COLO668 (cell line): Measurements from ENCODE around the gene TSEN54.

Source experiments
- DNase-seq: peaks from one replicate; lab custom pipeline; 2025; ENCODE audit not compliant: unreplicated experiment; lab: John Stamatoyannopoulos, UW

The TSEN54 gene

DNA sequence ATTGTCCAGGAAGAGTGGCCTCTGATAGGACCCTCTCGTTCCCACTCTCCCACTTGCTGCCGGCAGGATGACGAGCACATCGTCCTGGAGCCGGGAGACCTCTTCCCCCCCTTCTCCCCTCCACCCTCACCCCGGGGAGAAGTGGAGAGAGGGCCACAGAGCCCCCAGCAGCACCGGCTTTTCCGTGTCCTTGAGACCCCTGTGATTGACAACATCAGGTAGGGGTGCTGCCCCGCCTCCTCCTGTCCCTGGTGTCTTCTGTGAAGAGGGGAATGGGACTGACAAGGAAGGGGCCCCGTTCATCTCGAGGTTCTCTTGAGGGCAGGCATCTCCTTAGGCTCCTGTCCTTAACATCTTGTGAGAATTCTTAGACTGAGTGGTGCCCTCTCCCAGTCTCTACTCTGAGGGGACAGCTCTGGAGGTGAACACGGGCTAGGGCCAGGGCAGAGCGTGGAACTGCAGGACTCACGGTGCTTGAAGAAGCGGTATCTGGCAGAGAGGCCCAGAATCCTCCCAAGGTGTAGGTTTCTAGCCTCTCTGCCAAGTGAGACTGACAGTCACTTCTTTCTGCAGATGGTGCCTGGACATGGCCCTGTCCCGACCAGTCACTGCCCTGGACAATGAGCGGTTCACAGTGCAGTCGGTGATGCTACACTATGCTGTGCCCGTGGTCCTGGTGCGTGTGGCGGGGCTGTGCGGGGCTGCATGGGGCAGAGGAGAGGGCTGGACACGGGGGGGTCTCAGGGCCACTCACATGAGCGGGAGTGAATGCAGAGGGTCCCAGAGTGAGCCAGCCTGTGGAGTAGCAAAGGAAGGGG is 27.4 kb upstream of the TSEN54 start:
- no peak for DNase-seq

DNA sequence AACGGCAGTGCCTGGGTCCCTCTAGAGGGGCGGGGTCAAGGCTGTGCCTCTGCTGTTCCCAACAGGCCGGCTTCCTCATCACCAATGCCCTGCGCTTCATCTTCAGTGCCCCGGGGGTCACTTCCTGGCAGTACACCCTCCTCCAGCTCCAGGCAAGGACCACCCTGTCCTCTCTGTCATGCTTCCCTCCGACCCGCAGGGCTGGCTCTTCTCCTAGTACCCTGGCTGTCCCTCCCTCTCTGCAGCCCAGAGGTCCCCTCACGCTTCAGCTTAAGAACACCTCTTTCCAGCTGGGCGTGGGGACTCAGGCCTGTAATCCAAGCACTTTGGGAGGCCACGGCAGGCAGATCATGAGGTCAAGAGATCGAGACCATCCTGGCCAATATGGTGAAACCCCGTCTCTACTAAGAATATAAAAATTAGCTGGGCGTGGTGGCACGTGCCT is 26.8 kb upstream of the TSEN54 start:
- no peak for DNase-seq

DNA sequence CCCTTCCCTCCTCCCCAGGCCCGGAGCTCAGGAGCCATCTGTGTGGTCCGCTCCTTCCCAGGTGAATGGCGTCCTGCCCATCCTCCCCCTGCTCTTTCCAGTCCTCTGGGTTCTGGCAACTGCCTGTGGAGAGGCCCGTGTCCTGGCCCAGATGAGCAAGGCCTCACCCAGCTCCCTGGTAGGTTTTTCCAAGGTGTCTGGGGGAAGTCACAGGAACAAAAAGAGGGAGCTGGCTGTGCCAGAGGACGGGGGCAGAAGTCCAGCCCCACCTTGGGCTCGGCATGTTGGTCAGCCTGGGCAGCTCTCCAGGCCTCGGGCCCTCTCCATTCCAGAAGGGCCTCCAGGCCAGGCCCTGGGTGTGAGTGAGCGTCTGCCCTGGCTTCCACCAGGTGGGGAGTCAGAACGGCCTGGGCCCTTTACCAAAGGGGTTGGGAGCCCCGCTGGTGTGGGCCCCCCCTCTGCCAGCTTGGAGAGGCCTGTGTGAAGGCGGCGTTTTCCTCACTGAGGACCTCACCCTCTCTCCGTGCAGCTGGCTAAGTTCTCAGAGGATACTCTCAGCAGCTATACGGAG is 26.1 kb upstream of the TSEN54 start:
- DNase-seq, result no peak

DNA sequence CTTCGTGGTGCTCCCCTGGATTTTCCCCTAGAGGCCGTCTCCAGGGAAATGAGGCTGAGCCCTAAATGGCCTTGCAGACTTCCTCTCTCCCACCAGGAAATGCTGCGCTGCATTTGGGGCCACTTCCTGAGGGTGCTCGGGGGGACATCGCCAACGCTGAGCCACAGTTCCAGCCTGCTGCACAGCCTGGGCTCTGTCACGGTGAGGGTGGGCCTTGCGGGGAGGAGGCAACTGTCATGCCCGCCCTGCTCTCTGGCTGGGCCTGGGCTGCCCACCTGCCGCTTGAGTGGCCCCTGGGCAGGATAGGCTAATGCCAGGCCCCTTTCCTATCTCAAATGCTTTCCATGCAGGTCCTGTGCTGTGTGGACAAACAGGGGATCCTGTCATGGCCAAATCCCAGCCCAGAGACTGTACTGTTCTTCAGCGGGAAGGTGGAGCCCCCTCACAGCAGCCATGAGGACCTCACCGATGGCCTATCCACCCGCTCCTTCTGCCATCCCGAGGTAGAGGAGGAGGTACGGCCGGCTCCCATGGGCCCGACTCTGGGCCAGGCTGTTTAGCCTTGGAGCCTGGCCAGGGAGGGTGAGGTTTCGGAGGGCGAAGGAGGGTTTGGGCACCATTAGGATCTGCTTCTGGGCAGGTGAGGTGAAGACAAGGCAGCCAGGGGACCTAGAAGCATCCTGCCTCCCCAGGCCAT is 25.2 kb upstream of the TSEN54 start:
- DNase-seq, result no peak

DNA sequence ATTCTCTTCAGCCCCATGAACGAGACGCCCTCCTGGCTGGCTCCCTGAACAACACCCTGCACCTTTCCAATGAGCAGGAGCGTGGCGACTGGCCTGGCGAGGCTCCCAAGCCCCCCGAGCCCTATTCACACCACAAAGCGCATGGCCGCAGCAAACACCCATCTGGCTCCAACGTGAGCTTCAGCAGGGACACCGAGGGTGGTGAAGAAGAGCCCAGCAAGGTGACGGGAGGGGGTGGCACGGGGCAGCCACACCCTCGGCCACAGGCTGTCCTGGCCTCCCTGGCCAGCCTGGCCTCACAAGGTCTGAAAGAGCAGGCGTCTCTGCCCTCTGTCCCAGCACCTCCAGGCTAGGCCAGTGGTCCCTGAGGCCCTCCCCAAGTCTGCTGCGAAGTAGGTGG is 24.6 kb upstream of the TSEN54 start:
- no peak for DNase-seq

DNA sequence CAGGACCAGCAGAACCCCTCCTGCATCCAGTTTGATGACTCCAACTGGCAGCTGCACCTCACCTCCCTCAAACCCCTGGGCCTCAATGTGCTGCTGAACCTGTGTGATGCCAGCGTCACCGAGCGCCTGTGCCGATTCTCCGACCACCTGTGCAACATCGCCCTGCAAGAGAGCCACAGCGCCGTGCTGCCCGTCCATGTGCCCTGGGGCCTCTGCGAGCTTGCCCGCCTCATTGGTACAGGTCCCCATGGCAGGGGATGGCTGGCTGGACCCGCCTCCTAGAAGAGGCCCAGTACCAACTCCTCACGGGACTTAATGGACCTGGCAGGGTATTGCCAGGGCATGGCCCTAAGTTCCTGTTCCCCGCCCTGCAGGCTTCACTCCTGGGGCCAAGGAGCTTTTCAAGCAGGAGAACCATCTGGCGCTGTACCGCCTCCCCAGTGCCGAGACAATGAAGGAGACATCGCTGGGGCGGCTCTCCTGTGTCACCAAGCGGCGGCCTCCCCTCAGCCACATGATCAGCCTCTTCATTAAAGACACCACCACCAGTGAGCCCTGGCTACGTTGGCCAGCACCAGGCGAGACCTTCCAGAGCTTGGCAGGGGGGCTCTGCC is 23.7 kb upstream of the TSEN54 start:
- no peak for DNase-seq

DNA sequence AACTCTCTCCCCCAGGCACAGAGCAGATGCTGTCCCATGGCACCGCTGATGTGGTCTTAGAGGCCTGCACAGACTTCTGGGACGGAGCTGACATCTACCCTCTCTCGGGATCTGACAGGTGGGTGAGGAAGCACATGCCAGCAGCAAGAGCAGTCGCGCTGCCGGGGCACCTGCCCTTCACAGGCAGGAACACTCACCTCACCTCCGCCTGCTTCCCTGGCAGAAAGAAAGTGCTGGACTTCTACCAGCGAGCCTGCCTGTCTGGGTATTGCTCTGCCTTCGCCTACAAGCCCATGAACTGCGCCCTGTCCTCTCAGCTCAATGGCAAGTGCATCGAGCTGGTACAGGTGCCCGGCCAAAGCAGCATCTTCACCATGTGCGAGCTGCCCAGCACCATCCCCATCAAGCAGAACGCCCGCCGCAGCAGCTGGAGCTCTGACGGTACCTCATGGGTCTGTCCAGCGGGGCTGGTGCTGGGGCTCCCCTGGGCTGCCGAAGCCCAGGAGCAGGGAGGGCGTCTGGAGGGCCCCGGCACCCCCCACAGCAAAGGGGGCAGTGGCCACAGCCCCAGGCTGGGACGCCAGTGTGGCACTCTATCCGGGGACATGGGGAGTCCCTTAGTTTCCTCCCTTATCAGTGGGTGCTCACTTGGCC is 22.7 kb upstream of the TSEN54 start:
- no peak for DNase-seq

DNA sequence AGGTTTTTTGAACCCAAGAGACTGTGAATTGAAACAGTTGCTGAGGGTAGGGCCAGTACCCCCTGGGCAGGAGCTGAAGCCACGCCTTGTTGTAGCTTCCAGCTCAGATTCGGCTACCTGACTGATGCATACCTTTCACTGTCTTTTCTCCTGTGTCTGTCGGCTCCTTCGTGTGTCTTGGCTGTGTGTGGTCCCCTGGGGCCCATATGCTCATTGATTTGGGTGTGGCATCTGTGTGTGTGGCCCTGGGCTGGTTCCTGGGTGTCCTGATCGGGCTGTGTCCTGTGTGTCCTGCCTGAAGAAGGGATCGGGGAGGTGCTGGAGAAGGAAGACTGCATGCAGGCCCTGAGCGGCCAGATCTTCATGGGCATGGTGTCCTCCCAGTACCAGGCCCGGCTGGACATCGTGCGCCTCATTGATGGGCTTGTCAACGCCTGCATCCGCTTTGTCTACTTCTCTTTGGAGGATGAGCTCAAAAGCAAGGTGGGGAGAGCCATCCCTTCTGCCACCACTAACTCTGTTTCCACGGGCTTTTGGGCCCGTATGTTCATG is 21.9 kb upstream of the TSEN54 start:
- no peak for DNase-seq

DNA sequence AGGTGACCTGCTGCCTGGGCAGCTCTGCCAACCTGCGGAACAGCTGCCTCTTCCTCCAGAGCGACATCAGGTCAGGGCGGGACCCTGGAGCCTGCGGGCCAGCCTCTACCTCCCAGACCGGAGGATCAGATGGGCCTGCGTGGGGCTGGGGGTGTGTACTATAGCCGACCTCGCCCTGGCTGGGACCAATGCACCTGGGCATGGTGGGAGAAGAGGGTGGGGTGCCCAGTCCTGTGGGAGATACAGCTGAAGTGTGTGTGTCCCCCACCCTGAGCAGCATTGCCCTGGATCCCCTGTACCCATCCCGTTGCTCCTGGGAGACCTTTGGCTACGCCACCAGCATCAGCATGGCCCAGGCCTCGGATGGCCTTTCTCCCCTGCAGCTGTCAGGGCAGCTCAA is 20.3 kb upstream of the TSEN54 start:
- DNase-seq, result no peak

DNA sequence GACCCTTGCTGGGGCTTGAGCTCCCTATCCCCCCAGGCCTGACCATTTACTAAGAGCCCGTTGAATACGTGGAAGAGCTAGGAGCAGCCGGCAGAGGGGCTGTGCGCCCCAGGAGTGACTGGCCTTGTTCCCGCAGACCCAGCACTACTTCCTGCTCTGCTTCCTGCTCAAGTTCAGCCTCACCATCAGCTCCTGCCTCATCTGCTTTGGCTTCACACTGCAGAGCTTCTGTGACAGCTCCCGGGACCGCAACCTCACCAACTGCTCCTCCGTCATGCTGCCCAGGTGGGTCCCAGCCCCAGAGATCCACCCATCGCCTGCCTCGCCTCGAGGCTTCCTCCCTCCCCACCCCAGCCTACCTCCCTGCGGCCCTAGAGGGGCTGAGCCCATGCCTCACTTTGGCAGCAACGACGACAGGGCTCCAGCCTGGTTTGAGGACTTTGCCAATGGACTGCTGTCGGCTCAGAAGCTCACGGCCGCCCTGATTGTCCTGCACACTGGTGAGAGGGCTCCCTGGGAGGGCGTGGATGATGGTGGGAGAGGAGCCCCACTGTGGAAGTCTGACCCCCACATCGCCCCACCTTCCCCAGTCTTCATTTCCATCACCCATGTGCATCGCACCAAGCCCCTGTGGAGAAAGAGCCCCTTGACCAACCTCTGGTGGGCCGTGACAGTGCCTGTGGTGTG is 18.1 kb upstream of the TSEN54 start:
- no peak for DNase-seq

DNA sequence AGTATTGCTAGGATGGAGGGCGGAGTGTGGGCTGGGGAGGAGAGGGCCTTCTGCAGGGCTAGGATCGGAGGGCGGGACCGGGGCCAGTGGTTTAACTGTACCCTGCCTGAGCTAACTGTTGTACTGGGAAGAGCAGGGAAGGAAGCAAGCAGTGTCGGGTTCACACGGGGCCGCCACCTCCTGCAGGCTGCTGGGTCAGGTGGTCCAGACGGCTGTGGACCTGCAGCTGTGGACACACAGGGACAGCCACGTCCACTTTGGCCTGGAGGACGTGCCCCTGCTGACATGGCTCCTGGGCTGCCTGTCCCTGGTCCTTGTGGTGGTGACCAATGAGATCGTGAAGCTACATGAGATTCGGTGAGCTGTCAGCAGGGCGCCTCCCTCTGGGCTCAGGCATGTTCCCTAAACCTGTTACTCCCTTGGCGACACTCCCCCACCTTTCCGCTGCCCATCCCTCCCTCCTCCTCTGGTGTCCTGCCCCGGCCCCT is 17.6 kb upstream of the TSEN54 start:
- DNase-seq, result no peak

DNA sequence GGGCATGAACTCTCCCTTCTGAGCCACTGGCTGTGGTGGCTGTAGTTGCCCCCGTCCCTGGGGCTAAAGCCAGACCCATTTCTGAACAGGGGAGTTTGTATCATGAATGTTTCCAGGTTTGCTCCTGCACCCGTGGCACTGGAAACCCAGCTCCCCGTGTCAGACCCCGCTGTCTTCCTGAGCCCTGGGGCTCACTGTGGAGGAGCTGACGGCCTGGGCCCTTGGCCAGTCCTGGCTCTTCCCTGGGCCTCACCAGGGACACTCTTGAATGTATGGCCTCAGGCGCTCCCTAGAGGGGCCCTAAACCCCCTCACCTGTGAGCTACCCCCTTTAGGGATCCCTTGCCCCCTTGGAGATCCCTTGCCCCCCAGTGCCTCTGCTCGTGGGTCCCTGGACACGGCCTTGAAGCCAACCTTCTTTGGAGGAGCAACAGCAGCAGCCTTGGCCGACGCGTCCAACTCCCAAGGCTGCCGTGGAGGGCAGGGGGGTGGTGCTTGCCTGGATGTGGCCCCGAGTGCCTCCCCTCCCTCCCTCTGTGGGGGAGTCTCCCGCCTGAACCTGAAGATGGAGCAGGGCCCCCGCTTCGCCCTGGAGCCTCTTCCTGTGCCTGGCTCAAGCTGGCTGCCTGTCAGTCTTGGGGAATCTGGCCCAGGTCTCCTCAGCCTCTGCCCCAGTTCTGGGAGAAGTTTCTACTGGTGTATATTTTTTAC is 16.9 kb upstream of the TSEN54 start:
- DNase-seq, result no peak

DNA sequence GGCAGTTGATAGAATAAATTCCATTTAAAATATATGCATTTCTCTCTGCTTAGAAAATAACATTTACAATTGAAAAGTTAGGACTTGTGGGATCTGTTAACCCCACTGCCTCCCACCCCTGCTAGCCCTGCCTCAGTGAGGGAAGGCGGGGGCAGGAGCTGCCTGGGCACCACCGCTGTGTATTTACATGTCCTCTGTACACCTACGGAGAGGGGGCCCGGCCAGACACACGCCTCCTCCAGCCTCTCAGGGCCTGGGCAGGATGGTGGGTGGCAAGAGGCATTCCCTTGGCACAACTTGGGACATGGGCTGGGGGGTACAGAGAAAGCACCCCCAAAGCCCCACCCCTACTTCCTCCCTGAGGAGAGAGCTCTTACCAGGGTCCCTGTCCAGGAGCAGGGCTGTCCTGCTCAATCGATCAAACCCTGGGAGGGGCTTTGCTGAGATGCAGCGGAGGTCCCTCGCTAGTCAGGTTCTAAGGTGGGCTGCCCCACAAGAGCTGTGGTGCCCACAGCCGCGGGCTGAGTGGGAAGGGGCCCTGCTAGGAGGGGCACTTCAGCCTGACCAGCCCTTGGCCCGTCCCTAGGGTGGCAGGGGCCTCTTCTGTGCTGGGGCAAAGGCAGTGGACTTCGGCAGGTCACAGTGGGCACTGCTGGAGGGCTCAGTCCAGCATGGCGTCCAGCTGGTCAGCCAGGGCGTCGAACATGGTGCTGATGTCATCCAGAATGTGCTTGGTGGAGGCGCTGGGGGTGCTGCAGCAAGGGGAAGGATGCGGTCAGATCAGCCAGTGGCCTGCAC is 15.7 kb upstream of the TSEN54 start:
- no peak for DNase-seq

DNA sequence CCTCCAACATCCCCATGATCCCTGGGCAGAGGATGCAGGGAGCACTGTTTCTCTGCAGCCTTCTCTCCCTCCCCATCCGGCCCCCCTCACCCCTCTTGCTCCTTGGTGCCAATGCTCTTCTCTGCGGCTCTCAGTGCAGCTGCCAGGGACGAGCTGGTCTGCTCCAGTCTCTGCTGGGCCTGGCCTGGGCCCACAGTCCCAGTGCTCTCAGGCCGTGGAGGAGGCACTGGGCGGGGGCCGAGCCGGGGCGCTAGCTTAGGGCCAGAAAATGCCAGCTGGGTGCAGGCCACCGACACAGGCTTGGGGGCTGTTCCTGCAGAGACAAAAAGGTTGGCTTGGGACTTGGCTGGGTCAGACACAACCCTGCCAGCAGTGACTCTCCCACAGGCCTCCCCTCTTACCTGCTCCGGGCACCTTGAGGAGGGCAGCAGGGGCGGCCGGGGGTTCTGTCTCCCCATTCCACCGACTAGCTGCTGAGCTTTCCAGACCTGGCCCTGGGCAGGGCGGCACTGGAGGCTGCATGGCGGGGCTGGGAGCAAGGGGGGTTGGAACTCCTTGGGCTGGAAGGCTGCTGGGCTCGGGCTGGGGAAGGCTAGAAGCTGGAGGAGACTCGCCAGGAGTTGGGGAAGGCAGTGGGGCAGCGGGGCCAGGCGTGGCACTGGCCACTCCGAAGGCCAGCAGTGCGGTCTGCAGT is 14.8 kb upstream of the TSEN54 start:
- no peak for DNase-seq

DNA sequence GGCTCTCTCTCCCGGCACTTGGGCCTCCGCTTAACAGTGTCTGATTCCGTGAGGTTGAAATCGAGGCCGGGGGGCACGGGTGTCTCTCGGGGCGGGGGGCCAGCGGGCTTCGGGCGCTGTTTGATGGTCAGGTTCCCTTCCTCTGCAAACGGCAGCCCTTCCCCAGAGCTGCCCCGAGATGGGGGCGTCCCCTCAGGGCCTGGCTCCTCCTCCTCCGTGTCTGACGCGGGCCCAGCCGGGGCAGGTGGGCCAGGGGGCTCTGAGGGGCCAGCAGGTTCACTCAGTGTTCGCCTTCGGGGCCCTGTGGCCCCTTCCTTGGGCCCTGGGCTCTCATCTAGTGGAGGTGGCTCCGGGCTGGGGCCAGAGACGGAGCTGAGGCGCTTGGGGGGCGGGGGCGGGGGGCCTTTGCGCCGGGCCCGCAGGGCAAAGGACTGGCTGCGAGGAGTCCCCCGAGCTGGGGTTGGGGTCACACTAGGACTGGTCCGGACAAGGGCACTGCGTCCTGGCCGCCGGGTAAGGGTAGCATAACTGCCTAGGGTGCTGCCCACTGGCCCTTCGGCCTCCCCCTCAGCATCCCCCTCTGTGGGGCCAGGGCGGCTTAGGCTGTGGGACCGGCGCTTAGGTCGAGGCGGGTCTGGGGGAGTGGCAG is 14.1 kb upstream of the TSEN54 start:
- DNase-seq, result no peak

DNA sequence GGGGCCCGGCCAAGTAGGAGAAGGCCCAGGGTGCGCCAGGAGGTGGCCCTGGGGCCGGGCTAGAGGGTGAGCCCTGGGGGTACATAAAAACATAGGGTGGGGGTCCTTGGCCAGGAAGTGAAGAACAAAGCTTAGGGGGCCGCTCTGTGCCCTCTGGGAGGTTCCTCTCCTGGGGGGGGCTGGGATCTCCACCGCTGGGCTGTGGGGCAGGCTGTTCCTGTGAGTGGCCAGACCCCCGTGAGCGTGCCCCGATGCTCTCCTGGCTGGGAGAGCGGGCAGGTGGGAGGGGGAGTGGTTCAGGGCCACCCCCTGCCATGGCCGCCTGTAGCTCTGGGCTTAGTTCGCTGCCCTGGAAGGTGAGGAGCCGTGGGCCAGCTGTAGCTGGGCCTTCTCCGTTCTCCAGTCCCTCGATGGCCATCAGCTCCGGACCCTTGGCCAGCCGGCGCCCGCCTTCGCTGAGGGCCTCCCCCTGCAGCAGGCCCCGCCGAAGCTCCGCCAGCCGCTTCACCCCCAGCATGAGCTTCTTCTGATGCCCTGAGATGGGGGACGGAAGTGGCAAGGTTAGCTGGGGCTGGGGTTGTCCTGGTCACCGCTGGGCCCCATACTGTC is 13.5 kb upstream of the TSEN54 start:
- DNase-seq, result no peak

DNA sequence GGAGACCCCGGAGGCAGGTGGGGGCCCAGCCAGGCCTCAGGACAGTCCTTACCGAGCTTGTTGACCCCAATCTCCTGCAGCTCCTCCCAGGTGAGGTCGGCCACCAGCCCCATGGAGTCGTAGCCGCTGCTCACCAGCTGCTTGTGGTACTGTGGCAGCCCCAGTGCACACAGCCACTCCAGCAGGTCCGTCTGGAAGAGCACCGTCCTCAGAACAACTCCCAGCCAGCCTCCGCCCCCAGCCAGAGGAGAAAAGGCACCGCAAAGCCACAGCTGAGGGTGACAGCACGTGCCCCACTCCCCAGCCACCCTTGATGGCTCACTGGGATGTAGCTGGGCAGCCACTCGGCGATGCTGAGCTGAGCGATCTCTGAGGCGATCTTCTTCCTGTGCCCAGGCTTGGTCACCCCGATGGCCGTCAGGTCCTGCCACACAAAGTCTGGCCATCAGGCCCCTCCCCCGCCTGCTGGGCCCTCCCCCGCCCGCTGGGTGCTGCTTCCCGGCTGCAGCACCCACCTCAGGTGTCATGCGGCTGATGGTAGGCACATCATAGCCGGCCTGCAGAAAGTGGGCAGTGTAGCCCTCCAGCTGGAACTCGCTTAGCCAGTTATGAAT is 12.9 kb upstream of the TSEN54 start:
- no peak for DNase-seq
